Left ventricle myocardium inferior (tissue), 1 donor: ENCODE data around the gene CD300LD. TPM values are rescaled to one million over a fixed set of nuclear protein-coding genes. Genes with fewer than 3 reads are reported as not detected.

ENCODE experiments used
- DNase-seq: peaks from one replicate; pipeline ENCODE4 v3.0.0-alpha.2; 2020
- H3K27ac ChIP-seq: fragments of 200-600 bp; replicated peaks from 2 replicates; pipeline ENCODE4 v1.8.0; 2021
- H3K27me3 ChIP-seq: fragments of 200-600 bp; 2 replicates; pipeline ENCODE4 v1.8.0; 2021; ENCODE audit warnings: low read depth
- H3K36me3 ChIP-seq: fragments of 200-600 bp; 2 replicates; pipeline ENCODE4 v1.8.0; 2021
- H3K4me1 ChIP-seq: fragments of 200-600 bp; 2 replicates; pipeline ENCODE4 v1.8.0; 2021
- H3K4me3 ChIP-seq: fragments of 200-600 bp; 2 replicates; pipeline ENCODE4 v1.8.0; 2021; ENCODE audit warnings: mild to moderate bottlenecking, moderate library complexity
- H3K9me3 ChIP-seq: fragments of 200-600 bp; replicated peaks from 2 replicates; pipeline ENCODE4 v1.8.0; 2021
- intact Hi-C: fragments of 100-400 bp; cut with micrococcal nuclease; formaldehyde crosslinking; loops from one replicate; pipeline ENCODE4 v1.11.0; 2022
- total RNA-seq: library from RNA; stranded (reverse); fragmentation: NEBNext Ultra II Directional; extraction: Animal tissue kit (Norgen Biotek cat#: 25700); gene quantifications from one replicate; pipeline ENCODE4 v1.2.1, GENCODE V29; 2021
- TF ChIP-seq, protein P1 (sequence below): fragments of 200-600 bp; IDR thresholded peaks from 2 replicates; pipeline ENCODE4 v1.8.0; 2021; ENCODE audit warnings: antibody characterized with exemption, mild to moderate bottlenecking, borderline replicate concordance
- donor health status: DM: no; HTN: yes; CAD: no; lungs with severe emphysema.

CD300LD gene
- total RNA-seq, 1 donor from 2014 or later: not detected

DNA sequence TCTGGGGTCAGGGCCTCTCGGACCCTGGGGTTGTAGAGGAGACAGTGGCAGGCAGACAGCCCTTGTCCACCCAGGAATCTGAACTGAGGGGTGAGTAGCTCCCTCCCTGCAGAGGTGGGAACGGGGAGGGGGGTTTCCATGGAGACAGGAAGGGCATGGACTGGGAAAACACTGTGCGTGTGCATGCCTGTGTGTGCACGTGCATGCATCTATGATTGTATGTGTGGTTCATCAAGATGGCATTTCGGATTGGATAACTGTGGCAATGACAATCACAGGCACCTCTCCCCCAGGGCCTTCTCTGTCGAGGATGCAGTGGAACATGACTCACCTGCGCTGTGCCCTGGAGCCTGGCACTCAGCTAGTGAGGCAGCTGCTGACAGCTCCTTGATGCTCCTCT, 40.0 kb downstream of the CD300LD start:
- peaks cover 62% of the 10 kb centered on the region for H3K27me3 ChIP-seq
- H3K4me1 ChIP-seq: no peaks in the 10 kb centered on the region
- no peaks in the 10 kb centered on the region for H3K36me3 ChIP-seq
- H3K27ac ChIP-seq: no peak overlapping the region
- H3K9me3 ChIP-seq: no peaks in the 10 kb centered on the region
- no peak overlapping the region for H3K4me3 ChIP-seq
- TF ChIP-seq, protein P1, sequence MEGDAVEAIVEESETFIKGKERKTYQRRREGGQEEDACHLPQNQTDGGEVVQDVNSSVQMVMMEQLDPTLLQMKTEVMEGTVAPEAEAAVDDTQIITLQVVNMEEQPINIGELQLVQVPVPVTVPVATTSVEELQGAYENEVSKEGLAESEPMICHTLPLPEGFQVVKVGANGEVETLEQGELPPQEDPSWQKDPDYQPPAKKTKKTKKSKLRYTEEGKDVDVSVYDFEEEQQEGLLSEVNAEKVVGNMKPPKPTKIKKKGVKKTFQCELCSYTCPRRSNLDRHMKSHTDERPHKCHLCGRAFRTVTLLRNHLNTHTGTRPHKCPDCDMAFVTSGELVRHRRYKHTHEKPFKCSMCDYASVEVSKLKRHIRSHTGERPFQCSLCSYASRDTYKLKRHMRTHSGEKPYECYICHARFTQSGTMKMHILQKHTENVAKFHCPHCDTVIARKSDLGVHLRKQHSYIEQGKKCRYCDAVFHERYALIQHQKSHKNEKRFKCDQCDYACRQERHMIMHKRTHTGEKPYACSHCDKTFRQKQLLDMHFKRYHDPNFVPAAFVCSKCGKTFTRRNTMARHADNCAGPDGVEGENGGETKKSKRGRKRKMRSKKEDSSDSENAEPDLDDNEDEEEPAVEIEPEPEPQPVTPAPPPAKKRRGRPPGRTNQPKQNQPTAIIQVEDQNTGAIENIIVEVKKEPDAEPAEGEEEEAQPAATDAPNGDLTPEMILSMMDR: no peak
- intact Hi-C loops: no loop called here
- no peak for DNase-seq

DNA sequence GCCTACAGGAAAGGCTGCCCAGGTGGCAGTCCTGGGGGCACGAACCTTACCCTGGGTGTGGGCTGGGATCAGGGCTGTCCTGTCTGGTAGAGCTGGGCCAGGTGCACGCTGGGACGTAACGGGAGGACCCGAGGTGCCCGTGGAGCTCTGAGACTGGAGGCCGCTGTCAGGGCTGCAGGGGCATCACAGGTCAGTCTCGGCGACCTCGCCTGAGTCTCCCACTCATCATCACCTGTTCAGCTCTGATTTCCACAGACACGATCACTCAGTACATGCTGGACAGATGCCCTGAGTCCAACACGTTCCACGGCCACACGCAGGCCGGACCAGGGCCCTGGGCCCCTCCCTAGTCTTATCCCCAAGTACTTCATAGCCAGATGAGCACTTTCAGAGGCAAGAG, 41.5 kb downstream of the CD300LD start:
- intact Hi-C loops: no loop called here
- Histone ChIP-seq H3K4me1 (no peaks in the 10 kb centered on the region), H3K27ac (no peak overlapping the region), H3K4me3 (no peak overlapping the region), H3K9me3 (no peaks in the 10 kb centered on the region), H3K36me3 (no peaks in the 10 kb centered on the region), H3K27me3 (peaks cover 62% of the 10 kb centered on the region)
- TF ChIP-seq, protein P1: no peak
- no peak for DNase-seq

DNA sequence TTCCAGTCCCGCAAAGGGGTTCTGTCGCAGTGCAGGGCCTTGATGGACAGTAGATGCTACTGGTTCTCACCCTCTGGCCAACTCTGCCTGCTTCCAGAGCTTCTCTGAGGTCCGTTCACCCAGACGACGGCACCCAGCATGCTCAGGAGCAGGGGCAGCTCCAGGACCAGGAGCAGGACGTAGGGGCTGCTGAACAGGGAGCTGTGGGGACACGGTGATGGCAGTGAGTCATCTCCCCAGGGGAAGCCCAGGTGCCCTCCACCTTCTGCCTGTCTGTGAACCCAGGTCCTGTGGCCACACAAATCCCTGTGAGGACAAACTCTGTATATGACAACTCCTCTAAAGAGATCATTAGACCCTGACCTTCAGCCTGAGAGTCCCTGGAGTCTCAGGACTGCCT, 42.7 kb downstream of the CD300LD start:
- Histone ChIP-seq H3K9me3 (no peaks in the 10 kb centered on the region), H3K36me3 (no peaks in the 10 kb centered on the region), H3K27me3 (peaks cover 62% of the 10 kb centered on the region), H3K4me1 (no peaks in the 10 kb centered on the region), H3K27ac (no peak overlapping the region), H3K4me3 (no peak overlapping the region)
- TF ChIP-seq, protein P1: no peak
- intact Hi-C loops: no loop called here
- no peak for DNase-seq

DNA sequence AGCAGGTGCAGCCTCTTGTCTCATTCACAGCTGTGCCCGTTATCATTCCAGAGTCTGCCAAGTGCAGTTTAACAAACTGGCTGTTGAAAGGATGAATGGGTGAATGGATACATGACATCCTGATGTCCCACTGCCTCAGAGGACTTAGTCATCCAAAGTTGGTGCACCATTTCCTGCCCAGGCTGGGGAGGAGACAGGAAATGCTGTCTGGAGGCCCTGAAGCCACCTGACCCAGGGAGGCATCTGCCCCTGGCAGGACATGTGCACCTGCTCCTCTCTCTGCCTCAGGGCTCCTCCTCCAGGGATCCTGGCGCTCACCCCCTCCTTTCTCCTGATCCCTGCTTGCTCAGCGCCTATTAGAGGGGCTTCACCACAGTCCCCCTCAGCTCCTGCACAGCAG, 44.3 kb downstream of the CD300LD start:
- intact Hi-C loops: no loop called here
- DNase-seq: no peak
- no peaks in the 10 kb centered on the region for H3K9me3 ChIP-seq
- TF ChIP-seq, protein P1: no peak
- H3K36me3 ChIP-seq: no peaks in the 10 kb centered on the region
- H3K4me1 ChIP-seq: no peaks in the 10 kb centered on the region
- H3K27ac ChIP-seq: no peak overlapping the region
- no peak overlapping the region for H3K4me3 ChIP-seq
- H3K27me3 ChIP-seq: peaks cover 67% of the 10 kb centered on the region

DNA sequence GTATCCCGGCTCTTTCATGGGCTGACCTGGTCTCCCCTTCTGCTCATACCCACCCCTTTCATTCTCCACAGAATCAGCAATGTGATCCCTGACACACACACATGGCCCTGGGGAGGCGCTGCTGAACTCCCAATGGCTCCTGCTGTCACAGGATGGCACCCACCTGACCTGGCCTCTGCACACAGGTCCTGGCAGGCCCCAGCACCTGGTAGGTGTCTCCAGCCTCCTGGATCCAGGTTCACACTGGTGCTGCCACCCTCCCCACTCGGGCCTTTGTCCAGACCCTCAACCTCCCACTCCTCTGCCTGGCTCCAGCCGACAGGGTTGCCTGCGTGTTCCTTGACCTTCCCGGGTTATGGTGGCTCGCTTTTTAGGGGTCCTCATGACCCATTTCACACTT, 44.8 kb downstream of the CD300LD start:
- Histone ChIP-seq H3K36me3 (no peaks in the 10 kb centered on the region), H3K9me3 (no peaks in the 10 kb centered on the region), H3K4me3 (no peak overlapping the region), H3K27ac (no peak overlapping the region), H3K4me1 (no peaks in the 10 kb centered on the region), H3K27me3 (peaks cover 67% of the 10 kb centered on the region)
- intact Hi-C loops: no loop called here
- TF ChIP-seq, protein P1: no peak
- no peak for DNase-seq

DNA sequence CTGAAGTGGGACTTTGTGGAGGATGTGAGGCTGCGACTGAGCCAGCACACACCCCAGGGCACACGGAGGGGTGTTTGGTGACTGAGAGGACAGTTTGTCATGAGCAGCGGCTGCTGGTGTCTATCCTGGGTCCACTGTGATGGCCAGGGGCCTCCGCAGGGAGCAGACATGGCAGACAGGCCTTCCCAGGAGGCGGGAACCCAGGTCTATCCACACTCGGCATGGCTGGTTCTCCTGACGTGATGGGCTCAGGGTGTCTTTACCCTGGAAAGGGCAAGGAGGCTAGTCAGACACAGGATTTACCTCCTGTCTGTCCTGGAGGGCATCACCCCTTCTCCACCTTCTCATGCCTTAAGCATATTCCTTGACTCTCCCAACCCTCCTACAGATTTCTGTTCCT, 45.5 kb downstream of the CD300LD start:
- Histone ChIP-seq H3K27me3 (peaks cover 67% of the 10 kb centered on the region), H3K4me3 (no peak overlapping the region), H3K27ac (no peak overlapping the region), H3K36me3 (no peaks in the 10 kb centered on the region), H3K4me1 (no peaks in the 10 kb centered on the region), H3K9me3 (no peaks in the 10 kb centered on the region)
- intact Hi-C loops: no loop called here
- DNase-seq: no peak
- TF ChIP-seq, protein P1: no peak
